ENCODE results near the gene GPBP1L1.

Gene GPBP1L1

GRCh38 chr1:45674478-45674877 is 11.9 kb downstream of the GPBP1L1 start:
- H3K4me3 ChIP-seq (ENCODE audit: low read length): no peak overlapping the region
- peaks cover 5% of the 10 kb centered on the region for H3K36me3 ChIP-seq (ENCODE audit: control insufficient read depth, insufficient read depth, low read length)
- H3K27me3 ChIP-seq (ENCODE audit: control insufficient read depth, insufficient read depth, low read length): no peaks in the 10 kb centered on the region
- no peak overlapping the region for H3K9ac ChIP-seq (ENCODE audit: low read length)
- H3K4me1 ChIP-seq (ENCODE audit: control insufficient read depth, insufficient read depth, low read length): peaks cover 11% of the 10 kb centered on the region
- no peak overlapping the region for H3K27ac ChIP-seq (ENCODE audit: low read depth, low read length)

GRCh38 chr1:45673956-45674355 is 12.4 kb downstream of the GPBP1L1 start:
- H3K4me1 ChIP-seq (ENCODE audit: control insufficient read depth, insufficient read depth, low read length): peaks cover 7% of the 10 kb centered on the region
- no peak overlapping the region for H3K27ac ChIP-seq (ENCODE audit: low read depth, low read length)
- no peaks in the 10 kb centered on the region for H3K27me3 ChIP-seq (ENCODE audit: control insufficient read depth, insufficient read depth, low read length)
- no peak overlapping the region for H3K4me3 ChIP-seq (ENCODE audit: low read length)
- H3K36me3 ChIP-seq (ENCODE audit: control insufficient read depth, insufficient read depth, low read length): peaks cover 5% of the 10 kb centered on the region
- no peak overlapping the region for H3K9ac ChIP-seq (ENCODE audit: low read length)

GRCh38 chr1:45669859-45670655 is 16.3 kb downstream of the GPBP1L1 start:
- Histone ChIP-seq H3K4me1 (ENCODE audit: control insufficient read depth, insufficient read depth, low read length) (peaks cover 4% of the 10 kb centered on the region), H3K9ac (ENCODE audit: low read length) (no peak overlapping the region), H3K27ac (ENCODE audit: low read depth, low read length) (no peak overlapping the region), H3K36me3 (ENCODE audit: control insufficient read depth, insufficient read depth, low read length) (peaks cover 5% of the 10 kb centered on the region), H3K27me3 (ENCODE audit: control insufficient read depth, insufficient read depth, low read length) (no peaks in the 10 kb centered on the region), H3K4me3 (ENCODE audit: low read length) (no peak overlapping the region)

- Histone ChIP-seq H3K9ac (ENCODE audit: low read length) (no peak overlapping the region), H3K27me3 (ENCODE audit: control insufficient read depth, insufficient read depth, low read length) (no peaks in the 10 kb centered on the region), H3K36me3 (ENCODE audit: control insufficient read depth, insufficient read depth, low read length) (peaks cover 1% of the 10 kb centered on the region), H3K4me1 (ENCODE audit: control insufficient read depth, insufficient read depth, low read length) (peaks cover 4% of the 10 kb centered on the region), H3K4me3 (ENCODE audit: low read length) (no peak overlapping the region), H3K27ac (ENCODE audit: low read depth, low read length) (no peak overlapping the region)
These were observed 17.0 kb downstream of the GPBP1L1 start for GRCh38 chr1:45669379-45669778.

GRCh38 chr1:45668526-45668925 is 17.8 kb downstream of the GPBP1L1 start:
- Histone ChIP-seq H3K9ac (ENCODE audit: low read length) (no peak overlapping the region), H3K4me1 (ENCODE audit: control insufficient read depth, insufficient read depth, low read length) (peaks cover 4% of the 10 kb centered on the region), H3K27me3 (ENCODE audit: control insufficient read depth, insufficient read depth, low read length) (no peaks in the 10 kb centered on the region), H3K36me3 (ENCODE audit: control insufficient read depth, insufficient read depth, low read length) (no peaks in the 10 kb centered on the region), H3K4me3 (ENCODE audit: low read length) (no peak overlapping the region), H3K27ac (ENCODE audit: low read depth, low read length) (no peak overlapping the region)

- Histone ChIP-seq H3K27me3 (ENCODE audit: control insufficient read depth, insufficient read depth, low read length) (no peaks in the 10 kb centered on the region), H3K27ac (ENCODE audit: low read depth, low read length) (no peak overlapping the region), H3K9ac (ENCODE audit: low read length) (no peak overlapping the region), H3K4me1 (ENCODE audit: control insufficient read depth, insufficient read depth, low read length) (peaks cover 4% of the 10 kb centered on the region), H3K36me3 (ENCODE audit: control insufficient read depth, insufficient read depth, low read length) (no peaks in the 10 kb centered on the region), H3K4me3 (ENCODE audit: low read length) (no peak overlapping the region)
These were observed 18.8 kb downstream of the GPBP1L1 start for GRCh38 chr1:45667321-45668111.

GRCh38 chr1:45666836-45667235 is 19.5 kb downstream of the GPBP1L1 start:
- no peak overlapping the region for H3K9ac ChIP-seq (ENCODE audit: low read length)
- no peaks in the 10 kb centered on the region for H3K27me3 ChIP-seq (ENCODE audit: control insufficient read depth, insufficient read depth, low read length)
- H3K27ac ChIP-seq (ENCODE audit: low read depth, low read length): no peak overlapping the region
- no peaks in the 10 kb centered on the region for H3K36me3 ChIP-seq (ENCODE audit: control insufficient read depth, insufficient read depth, low read length)
- peaks cover 4% of the 10 kb centered on the region for H3K4me1 ChIP-seq (ENCODE audit: control insufficient read depth, insufficient read depth, low read length)
- no peak overlapping the region for H3K4me3 ChIP-seq (ENCODE audit: low read length)

- no peaks in the 10 kb centered on the region for H3K4me1 ChIP-seq (ENCODE audit: control insufficient read depth, insufficient read depth, low read length)
- no peak overlapping the region for H3K9ac ChIP-seq (ENCODE audit: low read length)
- H3K27ac ChIP-seq (ENCODE audit: low read depth, low read length): no peak overlapping the region
- H3K36me3 ChIP-seq (ENCODE audit: control insufficient read depth, insufficient read depth, low read length): peaks cover 17% of the 10 kb centered on the region
- H3K4me3 ChIP-seq (ENCODE audit: low read length): no peak overlapping the region
- H3K27me3 ChIP-seq (ENCODE audit: control insufficient read depth, insufficient read depth, low read length): no peaks in the 10 kb centered on the region
These were observed 26.0 kb downstream of the GPBP1L1 start for GRCh38 chr1:45660336-45660735.

- Histone ChIP-seq H3K27me3 (ENCODE audit: control insufficient read depth, insufficient read depth, low read length) (no peaks in the 10 kb centered on the region), H3K4me1 (ENCODE audit: control insufficient read depth, insufficient read depth, low read length) (no peaks in the 10 kb centered on the region), H3K36me3 (ENCODE audit: control insufficient read depth, insufficient read depth, low read length) (peaks cover 28% of the 10 kb centered on the region), H3K9ac (ENCODE audit: low read length) (no peak overlapping the region), H3K4me3 (ENCODE audit: low read length) (no peak overlapping the region), H3K27ac (ENCODE audit: low read depth, low read length) (no peak overlapping the region)
These were observed 27.1 kb downstream of the GPBP1L1 start for GRCh38 chr1:45659222-45659621.

- Histone ChIP-seq H3K27ac (ENCODE audit: low read depth, low read length) (no peak overlapping the region), H3K9ac (ENCODE audit: low read length) (no peak overlapping the region), H3K4me3 (ENCODE audit: low read length) (no peak overlapping the region), H3K4me1 (ENCODE audit: control insufficient read depth, insufficient read depth, low read length) (no peaks in the 10 kb centered on the region), H3K27me3 (ENCODE audit: control insufficient read depth, insufficient read depth, low read length) (no peaks in the 10 kb centered on the region), H3K36me3 (ENCODE audit: control insufficient read depth, insufficient read depth, low read length) (peaks cover 32% of the 10 kb centered on the region)
These were observed 28.2 kb downstream of the GPBP1L1 start for GRCh38 chr1:45658171-45658570.

- Histone ChIP-seq H3K27me3 (ENCODE audit: control insufficient read depth, insufficient read depth, low read length) (no peaks in the 10 kb centered on the region), H3K27ac (ENCODE audit: low read depth, low read length) (no peak overlapping the region), H3K4me1 (ENCODE audit: control insufficient read depth, insufficient read depth, low read length) (no peaks in the 10 kb centered on the region), H3K9ac (ENCODE audit: low read length) (no peak overlapping the region), H3K36me3 (ENCODE audit: control insufficient read depth, insufficient read depth, low read length) (peaks cover 32% of the 10 kb centered on the region), H3K4me3 (ENCODE audit: low read length) (no peak overlapping the region)
These were observed 29.6 kb downstream of the GPBP1L1 start for GRCh38 chr1:45656573-45657226.

GRCh38 chr1:45654540-45655280 is 31.6 kb downstream of the GPBP1L1 start:
- H3K36me3 ChIP-seq (ENCODE audit: control insufficient read depth, insufficient read depth, low read length): peaks cover 38% of the 10 kb centered on the region
- no peak overlapping the region for H3K4me3 ChIP-seq (ENCODE audit: low read length)
- H3K4me1 ChIP-seq (ENCODE audit: control insufficient read depth, insufficient read depth, low read length): no peaks in the 10 kb centered on the region
- H3K27me3 ChIP-seq (ENCODE audit: control insufficient read depth, insufficient read depth, low read length): no peaks in the 10 kb centered on the region
- H3K9ac ChIP-seq (ENCODE audit: low read length): no peak overlapping the region
- no peak overlapping the region for H3K27ac ChIP-seq (ENCODE audit: low read depth, low read length)

Measured in rectal smooth muscle tissue (tissue), 1 donor.